H1 (cell line): ENCODE measurements around the gene PHF13. TPM values are rescaled to one million over a fixed set of nuclear protein-coding genes. Genes with fewer than 3 reads are reported as not detected.

ENCODE experiments used
- CTCF ChIA-PET: fragments of 300-600 bp; sonication (Branson Sonifier 250); formaldehyde crosslinking; loops from one replicate; lab custom pipeline; 2021; ENCODE audit not compliant: partially characterized antibody; lab: Charles Lee
- POLR2A ChIA-PET: fragments of 300-600 bp; sonication (Branson Sonifier 250); formaldehyde crosslinking; loops from one replicate; lab custom pipeline; 2021; ENCODE audit warnings: inconsistent platforms; ENCODE audit not compliant: partially characterized antibody; lab: Charles Lee
- DNase-seq, 2 experiments: peaks; one replicate each; pipeline versions ENCODE4 v3.0.0 to v3.0.0-alpha.2; 2010 to 2022; ENCODE audit warnings: low spot score in 2 of 2, low read depth in 1 of 2, mixed read lengths in 1 of 2
- FAIRE-seq: peaks from 2 replicates; lab custom pipeline; 2011; peaks lifted over from hg19 to GRCh38; lab: Jason Lieb, UNC
- H2AFZ ChIP-seq: 2 replicates; pipeline ENCODE4 v1.8.1; 2012; ENCODE audit warnings: low read length, inconsistent platforms
- H2AK5ac ChIP-seq: 2 replicates; pipeline ENCODE4 v1.6.1; 2013; ENCODE audit warnings: low read depth, low read length
- H2BK120ac ChIP-seq: replicated peaks from 2 replicates; pipeline ENCODE3; 2013; ENCODE audit warnings: low read depth, low read length, inconsistent platforms
- H2BK12ac ChIP-seq: 2 replicates; pipeline ENCODE4 v1.6.1; 2013; ENCODE audit warnings: low read depth, low read length
- H2BK15ac ChIP-seq: 2 replicates; pipeline ENCODE4 v1.6.1; 2013; ENCODE audit warnings: low read length
- H2BK20ac ChIP-seq: 2 replicates; pipeline ENCODE4 v1.6.1; 2013; ENCODE audit warnings: low read length
- H2BK5ac ChIP-seq: 2 replicates; pipeline ENCODE4 v1.6.1; 2013; ENCODE audit warnings: low read depth, low read length
- H3K14ac ChIP-seq: 2 replicates; pipeline ENCODE4 v1.6.1; 2013; ENCODE audit warnings: inconsistent platforms; ENCODE audit not compliant: insufficient read length
- H3K18ac ChIP-seq: 2 replicates; pipeline ENCODE4 v1.6.1; 2013; ENCODE audit warnings: low read length; ENCODE audit errors: extremely low read depth
- H3K23ac ChIP-seq: 2 replicates; pipeline ENCODE4 v1.6.1; 2013; ENCODE audit warnings: inconsistent platforms; ENCODE audit not compliant: insufficient read length
- H3K23me2 ChIP-seq: 2 replicates; pipeline ENCODE4 v1.6.1; 2013; ENCODE audit warnings: low read depth, low read length
- H3K27ac ChIP-seq: 2 replicates; pipeline ENCODE4 v1.6.1; 2011; ENCODE audit warnings: low read depth, low read length, inconsistent platforms
- H3K27me3 ChIP-seq, 4 experiments: replicated peaks in 1 of 4; 1 replicate in 1 of 4; 2 replicates in 3 of 4; pipeline versions ENCODE4 v1.6.1 to v1.8.1; 2011 to 2013; ENCODE audit warnings: low read length in 3 of 4, mild to moderate bottlenecking in 3 of 4, inconsistent platforms in 2 of 4, mixed read lengths in 2 of 4, moderate library complexity in 1 of 4; ENCODE audit not compliant: control insufficient read depth in 3 of 4, insufficient read depth in 3 of 4; ENCODE audit errors: extremely low read depth in 1 of 4
- H3K36me3 ChIP-seq, 4 experiments: 2 replicates each; pipeline versions ENCODE4 v1.6.1 to v1.8.1; 2011 to 2013; ENCODE audit warnings: mild to moderate bottlenecking in 4 of 4, low read length in 3 of 4, moderate library complexity in 2 of 4, control low read depth in 1 of 4, inconsistent platforms in 1 of 4; ENCODE audit not compliant: insufficient read depth in 4 of 4, control insufficient read depth in 2 of 4
- H3K4ac ChIP-seq: replicated peaks from 2 replicates; pipeline ENCODE3; 2013; ENCODE audit warnings: low read length, low read depth, mixed read lengths, inconsistent platforms; ENCODE audit not compliant: insufficient read length
- H3K4me1 ChIP-seq, 4 experiments: replicated peaks in 1 of 4; 1 replicate in 1 of 4; 2 replicates in 3 of 4; pipeline versions ENCODE4 v1.6.1 to v1.8.1; 2011 to 2013; ENCODE audit warnings: low read length in 3 of 4, inconsistent platforms in 2 of 4, mixed read lengths in 1 of 4; ENCODE audit not compliant: insufficient read depth in 4 of 4, control insufficient read depth in 3 of 4
- H3K4me2 ChIP-seq, 2 experiments: 2 replicates each; pipeline versions ENCODE4 v1.6.1 to v1.8.1; 2011 to 2013; ENCODE audit warnings: low read depth in 2 of 2, low read length in 2 of 2, control low read depth in 1 of 2, inconsistent platforms in 1 of 2, mild to moderate bottlenecking in 1 of 2; ENCODE audit not compliant: insufficient read depth in 1 of 2
- H3K4me3 ChIP-seq, 4 experiments: fragments of 200-600, 300-600 bp in 1 of 4; sonication (generic), shearing (Covaris generic), sonication (Bioruptor Twin) in 1 of 4; 2 replicates each; pipeline versions ENCODE4 v1.5.1 to v1.8.1; 2011 to 2016; ENCODE audit warnings: low read length in 4 of 4, low read depth in 3 of 4, control low read depth in 2 of 4, inconsistent platforms in 2 of 4, mild to moderate bottlenecking in 2 of 4, mixed read lengths in 1 of 4, moderate library complexity in 1 of 4; ENCODE audit not compliant: insufficient read depth in 2 of 4; ENCODE audit errors: extremely low read depth in 1 of 4
- H3K56ac ChIP-seq: replicated peaks from 2 replicates; pipeline ENCODE3; 2013; ENCODE audit warnings: low read depth, mild to moderate bottlenecking, mixed read lengths, low read length, inconsistent platforms; ENCODE audit not compliant: insufficient read length
- H3K79me1 ChIP-seq: 2 replicates; pipeline ENCODE4 v1.6.1; 2013; ENCODE audit warnings: low read depth, low read length, control low read depth
- H3K79me2 ChIP-seq, 2 experiments: 2 replicates each; pipeline versions ENCODE4 v1.6.1 to v1.8.1; 2012 to 2013; ENCODE audit warnings: low read length in 2 of 2, mild to moderate bottlenecking in 2 of 2, inconsistent platforms in 1 of 2; ENCODE audit not compliant: insufficient read depth in 2 of 2, control insufficient read depth in 1 of 2
- H3K9ac ChIP-seq, 4 experiments: replicated peaks in 1 of 4; 1 replicate in 1 of 4; 2 replicates in 3 of 4; pipeline versions ENCODE4 v1.6.1 to v1.8.1; 2011 to 2013; ENCODE audit warnings: low read depth in 3 of 4, low read length in 3 of 4, control low read depth in 2 of 4, mild to moderate bottlenecking in 2 of 4, moderate library complexity in 2 of 4, inconsistent platforms in 1 of 4; ENCODE audit errors: extremely low read depth in 1 of 4
- H3K9me3 ChIP-seq, 2 experiments: 2 replicates each; pipeline versions ENCODE4 v1.6.1 to v1.8.1; 2012 to 2013; ENCODE audit warnings: mild to moderate bottlenecking in 2 of 2, moderate library complexity in 2 of 2, control low read depth in 1 of 2, inconsistent platforms in 1 of 2, low read depth in 1 of 2, low read length in 1 of 2, mixed read lengths in 1 of 2; ENCODE audit not compliant: insufficient read depth in 2 of 2
- H4K20me1 ChIP-seq, 2 experiments: replicated peaks in 1 of 2; 2 replicates each; pipeline versions ENCODE3 to v1.8.1; 2011 to 2013; ENCODE audit warnings: inconsistent platforms in 2 of 2, low read length in 2 of 2, mild to moderate bottlenecking in 1 of 2; ENCODE audit not compliant: insufficient read depth in 2 of 2, control insufficient read depth in 1 of 2
- H4K5ac ChIP-seq: 2 replicates; pipeline ENCODE4 v1.6.1; 2013; ENCODE audit warnings: low read length, low read depth, mixed read lengths, inconsistent platforms; ENCODE audit not compliant: insufficient read length
- H4K8ac ChIP-seq: 2 replicates; pipeline ENCODE4 v1.8.0; 2013; ENCODE audit warnings: mild to moderate bottlenecking, moderate library complexity, low read length, inconsistent platforms; ENCODE audit not compliant: insufficient read depth; ENCODE audit errors: extremely low read depth
- H4K91ac ChIP-seq: replicated peaks from 2 replicates; pipeline ENCODE3; 2013; ENCODE audit warnings: low read length, mixed read lengths, inconsistent platforms; ENCODE audit not compliant: insufficient read length
- BRCA1 ChIP-seq: IDR thresholded peaks from 2 replicates; pipeline ENCODE4 v1.6.1; 2012; ENCODE audit warnings: low read depth, low read length, improper control_type of control experiment
- CBX5 ChIP-seq: fragments of 300-800, 300-1000 bp; sonication (generic); IDR thresholded peaks from 2 replicates; pipeline ENCODE4 v1.7.1; 2016; ENCODE audit warnings: antibody characterized with exemption, low read length, low read depth
- CEBPB ChIP-seq: IDR thresholded peaks from 2 replicates; pipeline ENCODE4 v1.6.1; 2012; ENCODE audit warnings: low read depth, low read length
- JUN ChIP-seq: IDR thresholded peaks from 2 replicates; pipeline ENCODE4 v1.6.1; 2011; ENCODE audit warnings: low read depth, mild to moderate bottlenecking, improper control_type of control experiment, low read length
- POLR2A ChIP-seq, 2 experiments: IDR thresholded peaks; 1 replicate in 1 of 2; 2 replicates in 1 of 2; pipeline ENCODE4 v1.6.1; 2011; ENCODE audit warnings: low read depth in 2 of 2, low read length in 2 of 2, mild to moderate bottlenecking in 2 of 2; ENCODE audit errors: control extremely low read depth in 1 of 2
- SAP30 ChIP-seq: fragments of 300-600 bp; sonication (generic); IDR thresholded peaks from 2 replicates; pipeline ENCODE4 v1.7.1; 2012; ENCODE audit warnings: low read length, moderate library complexity, mild to moderate bottlenecking, inconsistent platforms; ENCODE audit not compliant: insufficient read depth, insufficient replicate concordance
- TBP ChIP-seq: IDR thresholded peaks from 2 replicates; pipeline ENCODE4 v1.6.1; 2011; ENCODE audit warnings: low read depth, low read length, improper control_type of control experiment
- WGBS, 2 experiments: shearing (Covaris generic) in 1 of 2; methylation state at CpG; one replicate each; pipeline versions ENCODE4 v1.1.6 to v1.1.7; 2013 to 2015; ENCODE audit warnings: low lambda C conversion rate in 2 of 2, mixed read lengths in 2 of 2, inconsistent platforms in 1 of 2, low coverage in 1 of 2, missing lambda C conversion rate in 1 of 2; ENCODE audit not compliant: insufficient replicate concordance in 2 of 2, insufficient coverage in 1 of 2, insufficient read length in 1 of 2; ENCODE audit errors: extremely low coverage in 1 of 2, missing lambda C conversion rate in 1 of 2; 5-methylcytosine and 5-hydroxymethylcytosine counted together
- polyA plus RNA-seq, 7 experiments: library from polyadenylated mRNA; depleted of rRNA in 3 of 7; stranded (reverse) in 5 of 7; unstranded in 2 of 7; fragments of >200 nt in 5 of 7; fragments of 200-250 nt in 2 of 7; gene quantifications; 1 replicate in 5 of 7; 2 replicates in 1 of 7; 4 replicates in 1 of 7; pipeline versions ENCODE4 v1.2.1 to v1.2.3, GENCODE V29; 2011 to 2013; ENCODE audit warnings: missing spikeins in 2 of 7, mixed read lengths in 2 of 7
- total RNA-seq: library from RNA; stranded (reverse); fragmentation: NEBNext Ultra II Directional; extraction: Animal tissue kit (Norgen Biotek cat#: 25700); gene quantifications from 2 replicates; pipeline ENCODE4 v1.2.1, GENCODE V29; 2021

The PHF13 gene
- total and polyA plus RNA-seq, 2 of the 8 experiments (the other 6 are each of a cell fraction or from before 2014, with no cell fraction given): 11.7 to 39.6 TPM

- Histone ChIP-seq H4K5ac (no peak overlapping the region), H4K8ac (no peak overlapping the region), H2BK5ac (peak overlapping the region; percentile 12; the same call in 1 of the 2 replicates), H2BK12ac (no peak overlapping the region), H3K4me1 (peaks cover 0 to 6% (median 5%) of the 10 kb centered on the region in 4 experiments; a peak in 4 of 7 replicates), H3K4me2 (no peak overlapping the region), H3K27ac (no peak overlapping the region; the same call in 1 of the 2 replicates), H3K14ac (no peak overlapping the region), H4K91ac (no peak overlapping the region), H3K36me3 (peaks cover 10 to 37% (median 37%) of the 10 kb centered on the region in 4 experiments), H3K79me1 (peaks cover 20% of the 10 kb centered on the region), H4K20me1 (peaks cover 27 to 48% of the 10 kb centered on the region in 2 experiments), H2AK5ac (no peak overlapping the region), H3K9me3 (no peaks in the 10 kb centered on the region), H3K23ac (no peak overlapping the region), H3K27me3 (no peaks in the 10 kb centered on the region; a peak in 1 of 7 replicates), H2AFZ (no peak overlapping the region), H3K23me2 (peaks cover 15% of the 10 kb centered on the region), H3K18ac (no peak overlapping the region), H2BK15ac (no peak overlapping the region), H3K4me3 (no peak overlapping the region), H2BK120ac (no peak overlapping the region), H2BK20ac (no peak overlapping the region), H3K79me2 (peaks cover 21 to 53% of the 10 kb centered on the region in 2 experiments; a peak in 3 of 4 replicates), H3K56ac (no peak overlapping the region), H3K4ac (no peak overlapping the region), H3K9ac (no peak overlapping the region)
- ChIA-PET POLR2A (interaction anchor here (1.6 to 10.8 kb wide), 4 partner anchors 11 to 60 kb away, joined by 4 to 196 read pairs (median 120); partner anchors contain the start of genes THAP3 and ZBTB48), CTCF (interaction anchor here (0.5 to 1.9 kb wide), 8 partner anchors 8 to 73 kb away, joined by 3 to 8 read pairs (median 3); partner anchors contain the start of genes NOL9, TAS1R1 and THAP3)
- WGBS, 2 experiments: 91% methylated on average over 15 of the region's 15 CpGs; no CpG with 5 or more reads in 1 of the 2 experiments
- no peak for DNase-seq
- FAIRE-seq: no peak
- no peak for TF ChIP-seq POLR2A (IDR thresholded peaks at IDR 0.05; ENCODE audit: control extremely low read depth in 1 of 2, low read depth in 2 of 2, low read length in 2 of 2)
- TF ChIP-seq CEBPB: no peak
- no peak for TF ChIP-seq SAP30
- no peak for TF ChIP-seq BRCA1
- TF ChIP-seq CBX5: no peak
- TF ChIP-seq TBP: no peak
- TF ChIP-seq JUN: no peak
These were observed 16.4 kb upstream of the PHF13 start for GRCh38 chr1:6596886-6597776.
